ENCODE results near the gene RAC2. TPM values are rescaled to one million over a fixed set of nuclear protein-coding genes. Genes with fewer than 3 reads are reported as not detected.

The RAC2 gene
- total RNA-seq, 5 donors from 2014 or later (not counting 1 experiment from before 2014, with no cell fraction given): 353 to 413 (median 385) TPM

DNA sequence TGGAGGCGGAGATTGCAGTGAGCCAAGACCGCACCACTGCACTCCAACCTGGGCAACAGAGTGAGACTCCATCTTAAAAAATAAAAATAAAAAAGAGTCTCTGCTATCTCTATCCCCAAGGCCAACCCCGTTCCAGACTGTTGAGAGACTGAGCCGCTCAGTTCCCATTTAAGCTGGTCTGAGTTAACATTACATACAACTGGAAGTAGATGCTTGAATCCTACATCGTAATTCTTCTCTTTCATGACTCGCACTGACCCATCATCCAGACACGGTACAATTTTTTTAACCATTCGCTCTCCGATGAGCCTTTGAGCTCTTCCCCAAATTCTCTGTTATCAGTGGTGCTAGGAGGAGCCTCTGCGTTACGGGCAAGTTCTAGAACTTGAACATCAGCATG, 33.3 kb upstream of the RAC2 start:
- Histone ChIP-seq H3K27ac (ENCODE audit: low read length) (no peak overlapping the region), H3K36me3 (ENCODE audit: control insufficient read depth in 2 of 2, extremely low read depth in 1 of 2, insufficient read depth in 1 of 2, low read length in 1 of 2) (no peaks in the 10 kb centered on the region), H3K4me1 (ENCODE audit: control insufficient read depth in 1 of 2, extremely low read depth in 1 of 2, insufficient read depth in 2 of 2, low read length in 2 of 2) (peaks cover 0 to 37% of the 10 kb centered on the region in 2 experiments), H3K9me3 (no peaks in the 10 kb centered on the region), H3K4me3 (ENCODE audit: control insufficient read depth in 1 of 2, extremely low read depth in 1 of 2, low read length in 1 of 2) (no peak overlapping the region), H3K27me3 (replicated peaks in 1 of 2; ENCODE audit: control insufficient read depth in 2 of 2, extremely low read depth in 1 of 2, insufficient read depth in 2 of 2, low read length in 1 of 2) (peaks cover 0 to 3% of the 10 kb centered on the region in 2 experiments)
- H3K9me3 Mint-ChIP-seq: no peaks in the 10 kb centered on the region
- no peaks in the 10 kb centered on the region for H3K27me3 Mint-ChIP-seq
- CTCF ChIA-PET: interaction anchor here in 1 of 2 donors (0.9 kb wide), 1 partner anchor 8 kb away, joined by 3 read pairs; no protein-coding TSS in a partner anchor
- no peak for ATAC-seq (replicated peaks in 1 of 4)
- peak overlapping the region in 1 of 2 donors; percentile 46 for H3K27ac Mint-ChIP-seq
- H3K4me1 Mint-ChIP-seq: peaks cover 17 to 45% (median 22%) of the 10 kb centered on the region in 3 donors
- 95% methylated on average over 9 of the region's 11 CpGs for WGBS (ENCODE audit: insufficient coverage)
- H3K36me3 Mint-ChIP-seq: no peaks in the 10 kb centered on the region
- POLR2A ChIA-PET: interaction anchor here in 1 of 2 donors (0.6 kb wide), 1 partner anchor 8 kb away, joined by 6 read pairs; no protein-coding TSS in a partner anchor
- H3K4me3 Mint-ChIP-seq: no peak overlapping the region
- DNase-seq: no peak

DNA sequence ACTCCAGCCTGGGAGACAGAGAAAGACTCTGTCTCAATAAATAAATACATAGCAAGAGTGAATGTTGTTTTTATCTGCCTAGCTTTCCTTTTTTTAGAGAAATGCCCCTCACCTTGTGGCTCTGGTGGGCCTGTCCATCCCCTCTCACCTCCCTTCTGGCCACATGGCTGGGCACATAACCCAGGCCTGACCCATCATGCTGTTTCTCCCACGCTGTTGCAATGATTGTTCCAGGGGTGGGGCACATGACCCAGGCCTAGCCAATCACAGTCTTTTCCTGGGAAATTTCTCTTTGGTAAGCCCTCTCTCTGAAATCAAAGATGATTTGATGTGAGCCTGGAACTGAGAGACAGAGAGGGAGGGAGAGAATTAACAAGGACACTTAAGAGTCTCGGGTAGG, 32.7 kb upstream of the RAC2 start:
- DNase-seq: no peak
- Mint-ChIP-seq H3K4me1 (peaks cover 12 to 39% (median 16%) of the 10 kb centered on the region in 3 donors), H3K27me3 (no peaks in the 10 kb centered on the region), H3K27ac (no peak overlapping the region), H3K9me3 (no peaks in the 10 kb centered on the region), H3K36me3 (no peaks in the 10 kb centered on the region), H3K4me3 (no peak overlapping the region)
- ChIA-PET POLR2A (interaction anchor here in 1 of 2 donors (0.6 kb wide), 1 partner anchor 8 kb away, joined by 6 read pairs; no protein-coding TSS in a partner anchor), CTCF (no interaction called here)
- no peak for ATAC-seq (replicated peaks in 1 of 4)
- Histone ChIP-seq H3K4me1 (ENCODE audit: control insufficient read depth in 1 of 2, extremely low read depth in 1 of 2, insufficient read depth in 2 of 2, low read length in 2 of 2) (peaks cover 0 to 31% of the 10 kb centered on the region in 2 experiments), H3K9me3 (no peaks in the 10 kb centered on the region), H3K27ac (ENCODE audit: low read length) (no peak overlapping the region), H3K36me3 (ENCODE audit: control insufficient read depth in 2 of 2, extremely low read depth in 1 of 2, insufficient read depth in 1 of 2, low read length in 1 of 2) (no peaks in the 10 kb centered on the region), H3K4me3 (ENCODE audit: control insufficient read depth in 1 of 2, extremely low read depth in 1 of 2, low read length in 1 of 2) (no peak overlapping the region), H3K27me3 (replicated peaks in 1 of 2; ENCODE audit: control insufficient read depth in 2 of 2, extremely low read depth in 1 of 2, insufficient read depth in 2 of 2, low read length in 1 of 2) (peaks cover 0 to 3% of the 10 kb centered on the region in 2 experiments)
- WGBS (ENCODE audit: insufficient coverage): 100% methylated on average over 1 of the region's 2 CpGs

- Histone ChIP-seq H3K4me3 (ENCODE audit: control insufficient read depth in 1 of 2, extremely low read depth in 1 of 2, low read length in 1 of 2) (no peak overlapping the region), H3K9me3 (no peaks in the 10 kb centered on the region), H3K4me1 (ENCODE audit: control insufficient read depth in 1 of 2, extremely low read depth in 1 of 2, insufficient read depth in 2 of 2, low read length in 2 of 2) (peaks cover 0 to 27% of the 10 kb centered on the region in 2 experiments), H3K27ac (ENCODE audit: low read length) (no peak overlapping the region), H3K27me3 (replicated peaks in 1 of 2; ENCODE audit: control insufficient read depth in 2 of 2, extremely low read depth in 1 of 2, insufficient read depth in 2 of 2, low read length in 1 of 2) (peaks cover 0 to 3% of the 10 kb centered on the region in 2 experiments), H3K36me3 (ENCODE audit: control insufficient read depth in 2 of 2, extremely low read depth in 1 of 2, insufficient read depth in 1 of 2, low read length in 1 of 2) (no peaks in the 10 kb centered on the region)
- WGBS (ENCODE audit: insufficient coverage): 45% methylated on average over 4 of the region's 5 CpGs
- POLR2A ChIA-PET: interaction anchor here in 1 of 2 donors (0.7 kb wide), 1 partner anchor 50 kb away, joined by 4 read pairs; no protein-coding TSS in a partner anchor
- no peak for DNase-seq
- no peak for ATAC-seq (replicated peaks in 1 of 4)
- H3K4me3 Mint-ChIP-seq: no peak overlapping the region
- no peak overlapping the region for H3K27ac Mint-ChIP-seq
- H3K36me3 Mint-ChIP-seq: no peaks in the 10 kb centered on the region
- CTCF ChIA-PET: no interaction called here
- no peaks in the 10 kb centered on the region for H3K27me3 Mint-ChIP-seq
- peaks cover 9 to 31% (median 13%) of the 10 kb centered on the region in 3 donors for H3K4me1 Mint-ChIP-seq
- no peaks in the 10 kb centered on the region for H3K9me3 Mint-ChIP-seq
Measured at GRCh38 chr22:37275622-37276021, 31.6 kb upstream of the RAC2 start.

GRCh38 chr22:37275134-37275533, 31.1 kb upstream of the RAC2 start:
- no peaks in the 10 kb centered on the region for H3K27me3 Mint-ChIP-seq
- no peak overlapping the region for H3K4me3 Mint-ChIP-seq
- ChIA-PET CTCF (no interaction called here), POLR2A (interaction anchor here in 1 of 2 donors (0.7 kb wide), 1 partner anchor 49 kb away, joined by 4 read pairs; no protein-coding TSS in a partner anchor)
- H3K27ac Mint-ChIP-seq: no peak overlapping the region
- Histone ChIP-seq H3K27ac (ENCODE audit: low read length) (no peak overlapping the region), H3K4me1 (ENCODE audit: control insufficient read depth in 1 of 2, extremely low read depth in 1 of 2, insufficient read depth in 2 of 2, low read length in 2 of 2) (peaks cover under 1 to 27% of the 10 kb centered on the region in 2 experiments), H3K4me3 (ENCODE audit: control insufficient read depth in 1 of 2, extremely low read depth in 1 of 2, low read length in 1 of 2) (no peak overlapping the region), H3K36me3 (ENCODE audit: control insufficient read depth in 2 of 2, extremely low read depth in 1 of 2, insufficient read depth in 1 of 2, low read length in 1 of 2) (no peaks in the 10 kb centered on the region), H3K27me3 (replicated peaks in 1 of 2; ENCODE audit: control insufficient read depth in 2 of 2, extremely low read depth in 1 of 2, insufficient read depth in 2 of 2, low read length in 1 of 2) (peaks cover 0 to 3% of the 10 kb centered on the region in 2 experiments), H3K9me3 (no peaks in the 10 kb centered on the region)
- peaks cover 12 to 33% (median 15%) of the 10 kb centered on the region in 3 donors for H3K4me1 Mint-ChIP-seq
- no peaks in the 10 kb centered on the region for H3K36me3 Mint-ChIP-seq
- H3K9me3 Mint-ChIP-seq: no peaks in the 10 kb centered on the region
- no peak for DNase-seq
- no peak for ATAC-seq (replicated peaks in 1 of 4)
- 93% methylated on average over 9 of the region's 11 CpGs for WGBS (ENCODE audit: insufficient coverage)

- no peaks in the 10 kb centered on the region for H3K9me3 ChIP-seq
- POLR2A ChIA-PET: no interaction called here
- Mint-ChIP-seq H3K4me3 (no peak overlapping the region), H3K36me3 (no peaks in the 10 kb centered on the region), H3K27ac (no peak overlapping the region), H3K27me3 (no peaks in the 10 kb centered on the region), H3K9me3 (no peaks in the 10 kb centered on the region), H3K4me1 (peaks cover 18 to 34% (median 19%) of the 10 kb centered on the region in 3 donors)
- no peaks in the 10 kb centered on the region for H3K36me3 ChIP-seq (ENCODE audit: control insufficient read depth in 2 of 2, extremely low read depth in 1 of 2, insufficient read depth in 1 of 2, low read length in 1 of 2)
- H3K27ac ChIP-seq (ENCODE audit: low read length): no peak overlapping the region
- ATAC-seq (replicated peaks in 1 of 4): no peak
- peaks cover 7 to 21% of the 10 kb centered on the region in 2 experiments for H3K4me1 ChIP-seq (ENCODE audit: control insufficient read depth in 1 of 2, extremely low read depth in 1 of 2, insufficient read depth in 2 of 2, low read length in 2 of 2)
- CTCF ChIA-PET: no interaction called here
- peak in 1 of 35 experiments; percentile 29 for DNase-seq
- 96% methylated on average over 9 of the region's 12 CpGs for WGBS (ENCODE audit: insufficient coverage)
- no peak overlapping the region for H3K4me3 ChIP-seq (ENCODE audit: control insufficient read depth in 1 of 2, extremely low read depth in 1 of 2, low read length in 1 of 2)
- peaks cover 0 to 3% of the 10 kb centered on the region in 2 experiments for H3K27me3 ChIP-seq (replicated peaks in 1 of 2; ENCODE audit: control insufficient read depth in 2 of 2, extremely low read depth in 1 of 2, insufficient read depth in 2 of 2, low read length in 1 of 2)
Measured at GRCh38 chr22:37274380-37274862, 30.4 kb upstream of the RAC2 start.

GRCh38 chr22:37273846-37274225, 29.8 kb upstream of the RAC2 start:
- CTCF ChIA-PET: no interaction called here
- H3K27ac ChIP-seq (ENCODE audit: low read length): no peak overlapping the region
- H3K4me1 Mint-ChIP-seq: peaks cover 18 to 34% (median 22%) of the 10 kb centered on the region in 3 donors
- DNase-seq (no peak), ATAC-seq (replicated peaks in 1 of 4) (no peak)
- peaks cover 0 to 3% of the 10 kb centered on the region in 2 experiments for H3K27me3 ChIP-seq (replicated peaks in 1 of 2; ENCODE audit: control insufficient read depth in 2 of 2, extremely low read depth in 1 of 2, insufficient read depth in 2 of 2, low read length in 1 of 2)
- POLR2A ChIA-PET: no interaction called here
- H3K27me3 Mint-ChIP-seq: no peaks in the 10 kb centered on the region
- no peak overlapping the region for H3K27ac Mint-ChIP-seq
- no peaks in the 10 kb centered on the region for H3K36me3 Mint-ChIP-seq
- H3K4me3 Mint-ChIP-seq: no peak overlapping the region
- no peaks in the 10 kb centered on the region for H3K9me3 Mint-ChIP-seq
- H3K4me3 ChIP-seq (ENCODE audit: control insufficient read depth in 1 of 2, extremely low read depth in 1 of 2, low read length in 1 of 2): no peak overlapping the region
- 82% methylated on average over 8 of the region's 8 CpGs for WGBS (ENCODE audit: insufficient coverage)
- no peaks in the 10 kb centered on the region for H3K36me3 ChIP-seq (ENCODE audit: control insufficient read depth in 2 of 2, extremely low read depth in 1 of 2, insufficient read depth in 1 of 2, low read length in 1 of 2)
- H3K9me3 ChIP-seq: no peaks in the 10 kb centered on the region
- peaks cover 8 to 16% of the 10 kb centered on the region in 2 experiments for H3K4me1 ChIP-seq (ENCODE audit: control insufficient read depth in 1 of 2, extremely low read depth in 1 of 2, insufficient read depth in 2 of 2, low read length in 2 of 2)
